ENCODE data around the gene CACNA1C.
"Not testable (repeated sequence)": the region's sequence is repeated elsewhere in the genome, so short reads cannot be mapped to it uniquely, and the experiment has no call there.

Gene CACNA1C

GRCh38 chr12:2685620-2686279 lies 633.0 kb downstream of the CACNA1C start:
- not testable (repeated sequence) for DNase-seq

- DNase-seq = no peak
Observed at GRCh38 chr12:2686280-2686646, 633.5 kb downstream of the CACNA1C start.

GRCh38 chr12:2687058-2687457 lies 634.3 kb downstream of the CACNA1C start:
- no peak for DNase-seq

- DNase-seq = no peak
Observed at GRCh38 chr12:2687726-2688125, 634.9 kb downstream of the CACNA1C start.

GRCh38 chr12:2688381-2688931 lies 635.7 kb downstream of the CACNA1C start:
- no peak for DNase-seq

GRCh38 chr12:2689393-2689792 lies 636.6 kb downstream of the CACNA1C start:
- DNase-seq = no peak

GRCh38 chr12:2689879-2690278 lies 637.1 kb downstream of the CACNA1C start:
- no peak for DNase-seq

- DNase-seq = no peak
Observed at GRCh38 chr12:2690348-2691005, 637.7 kb downstream of the CACNA1C start.

GRCh38 chr12:2691006-2691344 lies 638.2 kb downstream of the CACNA1C start:
- DNase-seq = peak; percentile 7

GRCh38 chr12:2691345-2692071 lies 638.7 kb downstream of the CACNA1C start:
- peak; percentile 0 for DNase-seq

- no peak for DNase-seq
Observed at GRCh38 chr12:2692080-2692479, 639.3 kb downstream of the CACNA1C start.

- no peak for DNase-seq
Observed at GRCh38 chr12:2693244-2693860, 640.6 kb downstream of the CACNA1C start.

- no peak for DNase-seq
Observed at GRCh38 chr12:2693980-2694610, 641.3 kb downstream of the CACNA1C start.

GRCh38 chr12:2696136-2696535 lies 643.3 kb downstream of the CACNA1C start:
- no peak for DNase-seq

GRCh38 chr12:2697057-2697800 lies 644.4 kb downstream of the CACNA1C start:
- no peak for DNase-seq

GRCh38 chr12:2698566-2698965 lies 645.8 kb downstream of the CACNA1C start:
- DNase-seq = no peak

GRCh38 chr12:2710701-2711100 lies 657.9 kb downstream of the CACNA1C start:
- DNase-seq = no peak

GRCh38 chr12:2719392-2719791 lies 666.6 kb downstream of the CACNA1C start:
- no peak for DNase-seq

GRCh38 chr12:2722806-2723205 lies 670.0 kb downstream of the CACNA1C start:
- DNase-seq = no peak

- no peak for DNase-seq
Observed at GRCh38 chr12:2732290-2732689, 679.5 kb downstream of the CACNA1C start.

GRCh38 chr12:2733493-2734355 lies 680.9 kb downstream of the CACNA1C start:
- no peak for DNase-seq
